Epithelial cell of esophagus (primary cell): ENCODE results near the gene ITIH3.

Experiments used
- DNase-seq: peaks from one replicate; pipeline ENCODE4 v3.0.0; 2010; ENCODE audit warnings: low read depth
- H3K4me3 ChIP-seq: 2 replicates; pipeline ENCODE4 v1.5.1; 2011; ENCODE audit warnings: mild to moderate bottlenecking, low read length, control low read depth
- TF ChIP-seq, protein P1 (sequence below): IDR thresholded peaks from 2 replicates; pipeline ENCODE4 v1.5.1; 2011; ENCODE audit warnings: low read depth, mild to moderate bottlenecking, low read length, control low read depth, inconsistent platforms; ENCODE audit not compliant: insufficient read depth; ENCODE audit errors: missing control alignments

The ITIH3 gene

DNA sequence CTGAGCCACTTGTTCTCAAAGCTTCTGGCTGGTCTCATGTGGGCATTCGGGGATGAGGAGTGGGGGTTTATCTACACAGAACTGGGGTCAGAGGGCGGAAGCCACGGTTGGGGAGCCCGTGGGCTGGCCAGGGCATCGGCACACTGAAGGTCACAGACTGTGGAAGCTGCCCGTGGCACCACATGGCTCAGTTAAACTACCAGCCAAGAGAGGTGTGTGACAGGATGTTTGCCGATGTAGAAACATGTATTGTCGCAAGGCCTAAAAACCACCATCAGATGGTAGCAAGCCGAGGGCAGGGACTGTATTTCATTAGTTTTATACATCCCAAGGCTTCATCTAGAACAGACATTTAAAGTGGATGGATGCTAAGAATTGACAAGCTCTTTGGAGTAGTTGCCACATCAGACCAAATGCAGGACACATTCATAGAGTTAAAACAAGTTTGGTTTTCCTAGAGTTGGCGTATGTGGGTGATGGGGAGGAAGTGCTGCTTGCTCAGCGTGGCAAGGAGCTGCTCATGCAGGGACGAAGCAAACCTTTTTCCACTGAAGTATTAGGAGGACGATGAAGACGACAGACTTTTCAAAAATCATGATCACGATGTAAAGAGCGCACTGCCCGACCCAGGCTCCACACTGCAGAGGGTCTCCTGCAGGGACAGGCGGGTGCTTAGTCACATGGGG, 49.8 kb downstream of the ITIH3 start:
- no peak for DNase-seq
- no peak overlapping the region for H3K4me3 ChIP-seq
- TF ChIP-seq, protein P1, sequence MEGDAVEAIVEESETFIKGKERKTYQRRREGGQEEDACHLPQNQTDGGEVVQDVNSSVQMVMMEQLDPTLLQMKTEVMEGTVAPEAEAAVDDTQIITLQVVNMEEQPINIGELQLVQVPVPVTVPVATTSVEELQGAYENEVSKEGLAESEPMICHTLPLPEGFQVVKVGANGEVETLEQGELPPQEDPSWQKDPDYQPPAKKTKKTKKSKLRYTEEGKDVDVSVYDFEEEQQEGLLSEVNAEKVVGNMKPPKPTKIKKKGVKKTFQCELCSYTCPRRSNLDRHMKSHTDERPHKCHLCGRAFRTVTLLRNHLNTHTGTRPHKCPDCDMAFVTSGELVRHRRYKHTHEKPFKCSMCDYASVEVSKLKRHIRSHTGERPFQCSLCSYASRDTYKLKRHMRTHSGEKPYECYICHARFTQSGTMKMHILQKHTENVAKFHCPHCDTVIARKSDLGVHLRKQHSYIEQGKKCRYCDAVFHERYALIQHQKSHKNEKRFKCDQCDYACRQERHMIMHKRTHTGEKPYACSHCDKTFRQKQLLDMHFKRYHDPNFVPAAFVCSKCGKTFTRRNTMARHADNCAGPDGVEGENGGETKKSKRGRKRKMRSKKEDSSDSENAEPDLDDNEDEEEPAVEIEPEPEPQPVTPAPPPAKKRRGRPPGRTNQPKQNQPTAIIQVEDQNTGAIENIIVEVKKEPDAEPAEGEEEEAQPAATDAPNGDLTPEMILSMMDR, result no peak

DNA sequence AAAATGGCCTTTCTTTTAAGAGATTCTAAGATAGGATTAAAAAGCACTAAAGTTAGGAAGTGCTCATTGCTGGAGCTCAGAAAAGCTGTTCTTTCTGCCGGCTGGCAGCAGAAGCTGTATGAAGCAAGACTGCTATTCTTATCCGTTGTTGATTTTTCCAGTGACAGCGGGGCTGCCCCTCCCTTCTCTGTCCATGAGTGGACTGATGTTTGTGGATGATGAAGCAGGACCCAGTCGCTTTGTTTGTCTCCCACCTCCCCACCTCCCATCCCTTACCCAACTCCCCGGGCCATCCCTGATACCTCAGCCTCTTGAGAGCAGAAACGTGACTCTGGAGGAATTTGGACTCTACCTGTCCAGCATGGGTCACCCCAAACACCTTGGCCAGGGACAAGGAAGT, 50.6 kb downstream of the ITIH3 start:
- TF ChIP-seq, protein P1, result no peak
- H3K4me3 ChIP-seq, result no peak overlapping the region
- no peak for DNase-seq

DNA sequence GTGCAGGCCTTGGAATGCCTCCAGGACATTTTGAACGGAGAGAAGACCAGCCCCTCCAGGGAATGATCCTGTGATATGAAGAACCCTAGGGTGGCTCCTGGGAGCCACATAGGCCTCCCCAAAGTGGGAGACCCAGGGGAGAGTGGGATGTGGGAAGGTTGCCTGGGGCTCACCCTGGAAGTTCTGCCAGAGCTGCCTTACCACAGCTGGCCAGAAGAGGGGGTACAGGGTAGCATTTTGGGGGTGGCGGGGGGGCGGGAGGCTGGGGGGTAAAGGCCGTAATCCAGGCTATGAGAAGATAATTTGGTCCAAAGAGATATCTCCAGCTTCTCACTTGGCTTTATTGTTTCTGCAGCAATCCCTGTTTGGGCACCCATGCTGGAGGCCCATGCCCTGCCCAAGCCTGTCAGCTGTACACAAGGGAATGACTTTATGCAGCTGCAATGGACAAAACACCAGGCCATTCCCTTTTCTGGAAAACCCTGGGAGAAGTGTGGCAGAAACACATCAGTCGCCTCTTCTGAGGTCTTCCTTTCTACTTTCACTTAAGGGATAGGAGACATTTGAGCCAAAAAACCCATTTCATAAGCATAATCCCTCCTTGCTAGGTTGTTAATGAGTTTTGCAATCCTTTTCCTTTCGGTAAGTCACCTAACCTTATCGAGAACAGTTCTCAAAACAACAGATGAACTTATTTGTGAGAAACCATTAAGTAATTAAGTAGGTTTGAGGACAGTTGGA, 51.3 kb downstream of the ITIH3 start:
- TF ChIP-seq, protein P1, result peak; percentile 34
- no peak for DNase-seq
- H3K4me3 ChIP-seq, result no peak overlapping the region

DNA sequence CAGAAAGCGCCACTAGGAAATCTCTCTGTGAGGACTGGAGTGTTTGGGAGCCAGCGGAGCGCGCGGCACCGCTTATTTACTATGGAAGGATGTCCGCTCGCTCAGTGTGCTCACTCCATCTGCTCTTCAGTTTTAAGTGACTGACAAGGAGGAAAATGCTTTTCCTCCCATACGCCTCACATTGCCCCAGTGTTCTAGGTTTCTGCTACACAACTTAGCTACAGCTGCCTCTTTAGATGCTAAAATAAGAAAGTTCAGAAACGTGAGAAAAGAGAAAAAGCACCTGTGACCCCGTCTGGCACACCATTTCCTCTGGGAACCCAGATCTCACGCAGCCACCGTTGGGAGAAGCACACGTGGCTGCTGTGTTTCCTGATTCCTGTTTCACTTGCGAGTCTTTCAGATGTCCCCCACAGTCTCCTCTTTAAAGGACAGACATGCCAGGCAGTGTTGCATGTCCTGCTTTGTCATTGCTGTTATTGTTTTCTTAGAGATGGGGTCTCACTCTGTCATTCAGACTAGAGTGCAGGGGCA, 51.9 kb downstream of the ITIH3 start:
- no peak for DNase-seq
- no peak overlapping the region for H3K4me3 ChIP-seq
- TF ChIP-seq, protein P1, result no peak

DNA sequence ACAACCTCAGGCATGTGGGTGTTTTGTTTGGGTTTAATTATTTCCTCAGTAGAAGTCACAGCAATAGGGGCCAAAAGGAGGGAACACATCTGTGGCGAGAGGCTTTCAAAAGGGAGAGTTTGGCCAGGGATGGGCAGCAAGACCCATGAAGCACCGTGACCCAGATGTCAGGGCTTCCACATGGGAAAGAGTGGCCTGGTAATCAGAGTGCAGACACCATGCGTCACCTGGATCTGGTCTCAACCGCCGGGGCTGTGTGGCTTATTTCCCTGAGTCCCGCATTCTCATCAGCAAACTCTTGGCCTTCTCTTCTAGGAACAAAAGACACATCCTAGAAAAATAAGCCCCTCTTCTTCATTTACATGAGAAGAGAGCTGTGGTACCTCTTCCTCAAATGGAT, 52.6 kb downstream of the ITIH3 start:
- TF ChIP-seq, protein P1, result no peak
- no peak overlapping the region for H3K4me3 ChIP-seq
- no peak for DNase-seq

DNA sequence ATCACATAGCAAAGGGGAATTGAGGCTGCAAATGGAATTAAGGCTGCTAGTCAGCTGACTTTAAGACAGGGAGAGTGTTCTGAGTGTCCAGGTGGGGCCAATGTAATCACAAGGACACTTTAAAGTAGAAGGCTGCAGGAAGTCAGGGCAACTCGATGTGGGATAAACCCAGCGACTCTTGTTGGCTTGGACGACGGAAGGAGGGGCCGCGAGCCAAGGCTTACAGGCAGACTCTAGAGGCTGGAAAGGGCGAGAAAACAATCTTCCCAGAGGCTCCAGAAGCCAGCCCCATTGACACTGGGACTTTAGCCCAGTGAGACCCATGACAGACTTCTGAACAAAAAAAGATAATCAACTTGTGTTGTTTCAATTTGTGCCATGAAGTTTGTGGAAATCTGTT, 53.1 kb downstream of the ITIH3 start:
- DNase-seq, result no peak
- TF ChIP-seq, protein P1, result no peak
- no peak overlapping the region for H3K4me3 ChIP-seq
